Stromal cell of bone marrow (primary cell): ENCODE results near the gene ERMN.
"Not testable (repeated sequence)": the region's sequence is repeated elsewhere in the genome, so short reads cannot be mapped to it uniquely, and the experiment has no call there.

Experiments
- DNase-seq: peaks from one replicate; pipeline ENCODE4 v3.0.0-alpha.2; 2012; ENCODE audit warnings: low read depth

ERMN gene

GRCh38 chr2:157292853-157293252 lies 32.8 kb downstream of the ERMN start:
- no peak for DNase-seq

GRCh38 chr2:157291018-157291417 lies 34.6 kb downstream of the ERMN start:
- no peak for DNase-seq

DNA sequence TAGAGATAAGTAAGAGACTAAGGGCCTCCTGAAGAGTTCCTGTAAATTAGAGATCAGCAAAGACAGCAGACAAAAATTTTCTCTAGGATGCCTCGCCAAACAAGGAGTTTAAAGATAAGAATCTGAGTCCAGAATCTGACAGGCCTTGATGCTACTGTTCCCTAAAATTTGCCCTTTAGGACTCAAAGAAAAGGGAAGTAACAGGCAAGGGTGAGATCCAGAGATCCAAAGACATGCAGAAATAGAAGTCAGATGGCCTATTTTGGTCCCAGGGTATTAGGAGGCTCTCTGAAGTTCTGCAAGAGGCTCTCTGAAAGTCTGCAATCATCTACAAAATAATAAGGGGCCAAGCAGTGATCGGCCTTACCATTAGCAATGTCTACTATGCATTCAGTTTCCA lies 35.1 kb downstream of the ERMN start:
- no peak for DNase-seq

DNA sequence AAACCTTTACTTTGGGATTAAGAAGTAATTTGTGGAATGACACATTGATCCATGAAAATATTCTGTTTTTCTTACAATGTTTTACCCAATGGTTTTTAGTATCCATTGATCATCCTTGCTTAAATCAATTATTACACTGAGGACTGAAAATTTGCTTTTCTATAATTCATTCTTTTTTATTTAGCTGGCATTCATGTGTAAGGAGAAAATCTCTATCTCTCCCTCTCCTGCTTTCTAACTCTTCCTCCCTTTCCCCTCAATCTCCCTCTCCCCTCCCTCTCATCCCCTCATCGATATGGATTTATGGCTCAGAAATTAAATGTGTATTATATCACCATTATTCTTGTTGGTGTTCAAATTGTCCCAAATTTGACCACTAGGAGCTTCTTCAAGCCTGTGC lies 38.5 kb downstream of the ERMN start:
- no peak for DNase-seq

DNA sequence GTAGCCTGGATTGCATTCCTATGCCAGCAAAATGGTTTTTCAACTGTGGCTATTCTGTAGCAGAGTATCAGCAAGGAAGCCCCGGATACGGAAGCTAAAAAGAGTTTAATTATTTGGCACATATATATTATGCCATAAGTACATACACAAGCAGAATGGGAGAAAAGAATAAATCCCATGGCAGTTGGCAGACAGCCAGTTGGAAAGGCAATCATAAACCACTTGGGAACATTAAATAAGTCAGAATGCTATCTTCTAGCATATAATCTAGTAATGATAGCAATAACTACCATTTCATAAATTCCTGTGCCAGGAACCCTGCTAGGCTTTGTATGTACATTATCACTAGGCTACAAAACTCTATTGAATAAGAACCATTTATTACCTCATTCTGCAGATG lies 42.2 kb downstream of the ERMN start:
- DNase-seq: no peak

DNA sequence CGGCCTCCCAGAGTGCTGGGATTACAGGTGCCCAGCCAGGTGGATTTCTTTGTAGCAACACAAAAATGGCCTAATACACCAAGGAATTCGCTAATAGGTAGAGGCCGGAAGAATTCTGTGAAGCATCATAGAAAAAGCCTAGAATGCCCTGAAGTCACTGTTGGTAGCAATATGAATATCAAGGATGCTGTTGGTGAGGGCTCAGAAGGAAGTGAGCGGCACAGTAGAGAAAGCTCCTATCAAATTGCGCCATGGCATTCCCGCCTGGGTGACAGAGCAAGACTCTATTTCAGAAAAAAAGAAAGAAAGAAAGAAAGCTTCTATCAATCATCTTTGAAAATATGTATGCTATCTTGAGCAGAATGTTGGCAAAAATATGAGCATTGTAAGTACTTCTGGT lies 44.3 kb downstream of the ERMN start:
- DNase-seq: no peak

GRCh38 chr2:157279311-157279710 lies 46.3 kb downstream of the ERMN start:
- DNase-seq: not testable (repeated sequence)

GRCh38 chr2:157271590-157272203 lies 53.9 kb downstream of the ERMN start:
- DNase-seq: no peak

- DNase-seq: no peak
These were observed 55.7 kb downstream of the ERMN start for GRCh38 chr2:157269922-157270321.

- DNase-seq: no peak
These were observed 56.6 kb downstream of the ERMN start for GRCh38 chr2:157269060-157269459.
